Cardiac muscle cell (in vitro differentiated cells and primary cell): ENCODE results near the gene SMIM20. TPM values are rescaled to one million over a fixed set of nuclear protein-coding genes. Genes with fewer than 3 reads are reported as not detected.
A peak's percentile ranks its signal among the peaks of the same experiment; 100 is the strongest.

Experiments
- DNase-seq, 2 donors: peaks; one replicate each; pipeline versions ENCODE4 v3.0.0 to v3.0.0-alpha.2; 2010 to 2017; ENCODE audit warnings: low read depth in 1 of 2, low spot score in 1 of 2
- H3K27ac ChIP-seq: fragments of 200-600 bp; sonication (generic); 2 replicates; pipeline ENCODE4 v1.5.1; 2016
- H3K27me3 ChIP-seq: fragments of 200-600 bp; sonication (generic); 2 replicates; pipeline ENCODE4 v1.6.0; 2016; ENCODE audit warnings: control low read depth
- H3K36me3 ChIP-seq: fragments of 200-600 bp; sonication (generic); 2 replicates; pipeline ENCODE4 v1.5.1; 2016; ENCODE audit warnings: control low read depth
- H3K4me1 ChIP-seq: fragments of 200-600 bp; sonication (generic); 2 replicates; pipeline ENCODE4 v1.8.1; 2017; ENCODE audit warnings: low read depth, mild to moderate bottlenecking, mixed run types
- H3K4me3 ChIP-seq: fragments of 200-600 bp; sonication (generic); 2 replicates; pipeline ENCODE4 v1.5.1; 2016; ENCODE audit warnings: mild to moderate bottlenecking
- H3K9me3 ChIP-seq: fragments of 200-600 bp; sonication (generic); 2 replicates; pipeline ENCODE4 v1.5.1; 2017; ENCODE audit warnings: low read depth, mild to moderate bottlenecking, control low read depth
- polyA plus RNA-seq: library from polyadenylated mRNA; unstranded; fragments of >200 nt; fragmentation: Nextera tagmentation; extraction: Ambion mirVana; gene quantifications from 2 replicates; pipeline ENCODE4 v1.2.1, GENCODE V29; 2016
- total RNA-seq: library from RNA; depleted of rRNA; stranded (reverse); fragments of >200 nt; gene quantifications from 2 replicates; pipeline ENCODE4 v1.2.3, GENCODE V29; 2016
- TF ChIP-seq, protein P1 (sequence below): IDR thresholded peaks from 2 replicates; pipeline ENCODE4 v1.5.1; 2012; ENCODE audit warnings: low read depth, mild to moderate bottlenecking, low read length

SMIM20 gene
- total and polyA plus RNA-seq, 2 experiments from 2014 or later = 27.5 to 59.1 TPM

DNA sequence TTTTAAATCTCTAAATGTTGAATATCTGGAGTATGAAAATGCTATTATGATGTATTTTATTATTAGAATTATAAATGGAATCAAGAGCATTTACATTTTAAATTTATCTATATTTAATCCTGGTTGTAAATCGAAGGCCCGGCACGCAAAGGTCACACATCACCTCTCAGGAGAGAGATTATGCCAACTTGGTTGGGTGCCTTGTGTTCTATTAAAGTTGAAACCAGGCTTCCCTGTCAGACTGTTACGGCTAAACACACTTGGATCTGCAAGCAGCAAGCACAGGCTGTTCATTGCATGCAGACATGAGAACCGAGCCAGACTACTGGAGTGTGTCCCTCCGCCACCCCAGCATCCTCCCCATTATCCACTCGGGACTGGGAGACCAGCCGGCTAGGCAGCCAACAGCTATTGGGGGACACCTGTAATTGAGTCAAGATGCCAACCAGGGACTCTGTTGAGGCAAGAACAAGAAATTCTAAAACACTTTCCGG lies 34.9 kb upstream of the SMIM20 start:
- TF ChIP-seq, protein P1, sequence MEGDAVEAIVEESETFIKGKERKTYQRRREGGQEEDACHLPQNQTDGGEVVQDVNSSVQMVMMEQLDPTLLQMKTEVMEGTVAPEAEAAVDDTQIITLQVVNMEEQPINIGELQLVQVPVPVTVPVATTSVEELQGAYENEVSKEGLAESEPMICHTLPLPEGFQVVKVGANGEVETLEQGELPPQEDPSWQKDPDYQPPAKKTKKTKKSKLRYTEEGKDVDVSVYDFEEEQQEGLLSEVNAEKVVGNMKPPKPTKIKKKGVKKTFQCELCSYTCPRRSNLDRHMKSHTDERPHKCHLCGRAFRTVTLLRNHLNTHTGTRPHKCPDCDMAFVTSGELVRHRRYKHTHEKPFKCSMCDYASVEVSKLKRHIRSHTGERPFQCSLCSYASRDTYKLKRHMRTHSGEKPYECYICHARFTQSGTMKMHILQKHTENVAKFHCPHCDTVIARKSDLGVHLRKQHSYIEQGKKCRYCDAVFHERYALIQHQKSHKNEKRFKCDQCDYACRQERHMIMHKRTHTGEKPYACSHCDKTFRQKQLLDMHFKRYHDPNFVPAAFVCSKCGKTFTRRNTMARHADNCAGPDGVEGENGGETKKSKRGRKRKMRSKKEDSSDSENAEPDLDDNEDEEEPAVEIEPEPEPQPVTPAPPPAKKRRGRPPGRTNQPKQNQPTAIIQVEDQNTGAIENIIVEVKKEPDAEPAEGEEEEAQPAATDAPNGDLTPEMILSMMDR = no peak

DNA sequence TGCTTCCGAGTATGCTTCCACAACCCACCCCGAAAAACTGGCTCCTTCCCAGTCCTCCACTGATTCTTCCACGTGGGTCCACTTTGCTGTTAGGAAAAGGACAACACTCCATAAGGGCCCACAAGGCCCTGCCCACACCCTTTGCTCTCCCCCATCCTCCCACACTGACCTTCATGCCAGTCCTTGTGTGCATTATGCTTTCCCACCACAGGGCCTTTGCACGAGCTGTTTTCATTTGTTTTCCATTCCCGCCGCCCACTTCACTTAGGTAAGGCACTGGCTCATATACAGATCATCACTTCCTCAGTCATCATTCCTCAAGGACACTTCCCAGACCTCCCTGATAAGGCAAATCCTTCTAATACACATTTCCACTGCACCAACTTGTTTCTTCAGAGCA lies 34.4 kb upstream of the SMIM20 start:
- H3K27ac ChIP-seq = no peak overlapping the region
- TF ChIP-seq, protein P1 = no peak
- no peaks in the 10 kb centered on the region for H3K27me3 ChIP-seq
- DNase-seq = no peak
- H3K9me3 ChIP-seq = no peaks in the 10 kb centered on the region
- H3K4me1 ChIP-seq = no peaks in the 10 kb centered on the region
- no peak overlapping the region for H3K4me3 ChIP-seq
- no peaks in the 10 kb centered on the region for H3K36me3 ChIP-seq

More for the DNA sequence above, 34.9 kb upstream of the SMIM20 start:
- H3K4me3 ChIP-seq = no peak overlapping the region
- no peak overlapping the region for H3K27ac ChIP-seq
- no peaks in the 10 kb centered on the region for H3K27me3 ChIP-seq
- H3K9me3 ChIP-seq = no peaks in the 10 kb centered on the region
- H3K4me1 ChIP-seq = no peaks in the 10 kb centered on the region
- no peaks in the 10 kb centered on the region for H3K36me3 ChIP-seq
- DNase-seq = no peak

DNA sequence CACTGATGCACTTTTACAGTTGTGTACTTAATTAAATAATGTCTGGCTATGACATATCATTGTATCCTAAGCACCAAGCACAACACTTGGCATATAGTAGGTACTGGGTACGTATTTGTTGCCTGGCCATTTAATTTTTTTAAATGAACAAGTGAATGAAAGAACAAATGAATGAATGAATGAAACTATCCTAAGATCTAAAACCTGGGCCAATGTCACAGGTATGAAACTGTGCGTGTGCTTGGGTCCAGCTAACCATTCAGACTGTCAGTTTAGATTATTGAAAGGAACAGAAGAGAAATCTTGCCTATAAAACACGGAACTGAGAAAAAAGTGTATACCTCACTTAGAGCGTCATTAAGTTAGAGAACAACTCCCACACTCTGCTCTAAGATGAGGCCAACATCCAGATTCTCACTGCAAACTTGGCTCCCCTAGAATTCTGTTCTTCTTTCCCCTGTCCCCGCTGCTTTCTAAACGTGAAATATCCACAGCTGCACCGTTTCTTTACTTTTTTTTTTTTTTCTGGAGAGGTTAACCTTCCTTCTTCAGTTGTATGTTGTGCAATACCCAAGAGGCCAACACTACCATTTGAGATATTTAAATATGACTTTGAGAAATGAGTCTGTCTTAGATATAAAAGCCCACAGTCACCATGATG lies 33.9 kb upstream of the SMIM20 start:
- H3K27me3 ChIP-seq = no peaks in the 10 kb centered on the region
- H3K9me3 ChIP-seq = no peaks in the 10 kb centered on the region
- H3K27ac ChIP-seq = no peak overlapping the region
- peak in 1 of 2 donors; percentile 84 for DNase-seq
- H3K4me3 ChIP-seq = no peak overlapping the region
- TF ChIP-seq, protein P1 = no peak
- H3K36me3 ChIP-seq = no peaks in the 10 kb centered on the region
- H3K4me1 ChIP-seq = no peaks in the 10 kb centered on the region

DNA sequence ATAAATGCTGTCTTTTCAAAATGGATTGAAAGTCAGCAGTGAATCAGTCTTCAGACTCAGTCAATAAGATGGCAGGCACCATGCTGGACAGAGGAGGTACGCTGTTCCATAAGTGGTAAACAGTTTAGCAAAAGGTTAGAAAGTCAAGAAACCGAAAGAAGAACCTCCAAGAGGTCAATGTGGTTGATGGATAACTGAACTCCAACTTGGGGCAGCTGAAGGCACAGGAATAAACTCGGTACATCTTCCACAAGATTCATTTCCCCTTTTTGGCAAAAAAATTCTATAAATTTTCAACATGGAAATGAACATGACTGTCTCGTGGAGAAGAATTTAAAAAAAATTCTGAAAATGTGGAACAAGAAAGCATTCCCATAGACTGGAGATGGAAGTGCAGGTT lies 32.8 kb upstream of the SMIM20 start:
- Histone ChIP-seq H3K4me3 (no peak overlapping the region), H3K4me1 (no peaks in the 10 kb centered on the region), H3K27ac (no peak overlapping the region), H3K27me3 (no peaks in the 10 kb centered on the region), H3K36me3 (no peaks in the 10 kb centered on the region), H3K9me3 (no peaks in the 10 kb centered on the region)
- TF ChIP-seq, protein P1 = no peak
- no peak for DNase-seq

DNA sequence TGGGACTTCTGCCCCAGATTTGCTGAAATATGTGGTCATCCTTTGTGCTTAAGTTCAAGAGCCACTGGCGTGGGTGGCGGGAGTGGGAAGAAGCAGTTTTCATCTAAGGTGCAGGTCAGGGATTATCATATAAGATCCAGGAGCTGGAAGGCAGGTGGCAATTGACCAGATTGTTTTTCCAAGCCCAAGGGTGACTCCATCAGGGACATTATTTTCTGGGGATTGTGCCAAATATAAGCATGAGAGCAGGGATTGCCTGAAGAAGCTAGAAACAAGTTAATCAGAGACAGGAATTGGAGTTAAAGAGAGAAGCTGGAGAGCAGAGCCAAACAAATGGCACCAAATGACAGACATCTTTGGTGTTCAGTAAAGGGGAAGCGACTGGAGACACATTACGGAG lies 31.8 kb upstream of the SMIM20 start:
- no peak overlapping the region for H3K27ac ChIP-seq
- H3K4me3 ChIP-seq = no peak overlapping the region
- TF ChIP-seq, protein P1 = no peak
- H3K9me3 ChIP-seq = no peaks in the 10 kb centered on the region
- H3K4me1 ChIP-seq = no peaks in the 10 kb centered on the region
- H3K27me3 ChIP-seq = no peaks in the 10 kb centered on the region
- DNase-seq = no peak
- H3K36me3 ChIP-seq = no peaks in the 10 kb centered on the region
